Erythroblast (primary cell): ENCODE results near the gene DDX60.

Source experiments
- GATA1 ChIP-seq: IDR thresholded peaks from 2 replicates; pipeline ENCODE4 v1.6.1; 2011; ENCODE audit warnings: low read depth, mild to moderate bottlenecking, control low read depth, low read length, moderate library complexity
- POLR2A ChIP-seq: IDR thresholded peaks from 2 replicates; pipeline ENCODE4 v1.6.1; 2011; ENCODE audit warnings: mild to moderate bottlenecking, low read length

- TF ChIP-seq POLR2A: no peak
- no peak for TF ChIP-seq GATA1
Observed at GRCh38 chr4:168200685-168201084, 117.9 kb downstream of the DDX60 start.
